ENCODE data around the gene LMNA. TPM values are rescaled to one million over a fixed set of nuclear protein-coding genes. Genes with fewer than 3 reads are reported as not detected.
A peak's percentile ranks its signal among the peaks of the same experiment; 100 is the strongest.

LMNA gene
- total and polyA plus RNA-seq, 8 donors: 53.1 to 630 (median 244) TPM

DNA sequence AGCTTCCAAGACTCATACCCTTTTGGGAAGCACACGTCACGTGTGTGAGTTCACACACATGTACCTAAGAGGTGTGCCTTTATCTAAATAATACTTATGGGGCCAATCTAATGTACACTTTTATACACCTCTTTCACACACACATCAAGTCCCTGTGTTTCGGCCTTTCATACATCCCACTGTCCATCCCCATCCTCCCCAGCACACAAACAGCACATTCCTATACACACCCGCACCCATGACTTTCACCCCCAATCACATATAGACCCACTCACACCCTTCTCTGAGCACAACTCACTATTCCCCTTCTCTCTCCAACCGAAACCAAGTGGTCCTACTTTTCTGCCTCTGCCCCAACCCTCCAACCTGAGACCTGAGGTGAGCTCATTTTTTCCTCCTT is 35.8 kb upstream of the LMNA start:
- Histone ChIP-seq H3K36me3 (peaks cover 0 to 2% (median 0%) of the 10 kb centered on the region in 4 donors), H3K9me3 (no peaks in the 10 kb centered on the region), H3K27me3 (peaks cover 0 to 21% (median 0%) of the 10 kb centered on the region in 3 donors), H3K27ac (no peak overlapping the region), H3K4me1 (peaks cover 18 to 54% (median 30%) of the 10 kb centered on the region in 4 donors), H3K4me3 (no peak overlapping the region)
- intact Hi-C loops (cut with DNase I; ENCODE audit: low total_unique reads): no loop called here
- WGBS, 5 donors: 61 to 77% (median 70%) methylated on average over 5 of the region's 5 CpGs
- DNase-seq: no peak
- TF ChIP-seq POLR2A (IDR thresholded peaks at IDR 0.05): no peak
- TF ChIP-seq EP300 (IDR thresholded peaks at IDR 0.05): no peak
- TF ChIP-seq, protein P1, sequence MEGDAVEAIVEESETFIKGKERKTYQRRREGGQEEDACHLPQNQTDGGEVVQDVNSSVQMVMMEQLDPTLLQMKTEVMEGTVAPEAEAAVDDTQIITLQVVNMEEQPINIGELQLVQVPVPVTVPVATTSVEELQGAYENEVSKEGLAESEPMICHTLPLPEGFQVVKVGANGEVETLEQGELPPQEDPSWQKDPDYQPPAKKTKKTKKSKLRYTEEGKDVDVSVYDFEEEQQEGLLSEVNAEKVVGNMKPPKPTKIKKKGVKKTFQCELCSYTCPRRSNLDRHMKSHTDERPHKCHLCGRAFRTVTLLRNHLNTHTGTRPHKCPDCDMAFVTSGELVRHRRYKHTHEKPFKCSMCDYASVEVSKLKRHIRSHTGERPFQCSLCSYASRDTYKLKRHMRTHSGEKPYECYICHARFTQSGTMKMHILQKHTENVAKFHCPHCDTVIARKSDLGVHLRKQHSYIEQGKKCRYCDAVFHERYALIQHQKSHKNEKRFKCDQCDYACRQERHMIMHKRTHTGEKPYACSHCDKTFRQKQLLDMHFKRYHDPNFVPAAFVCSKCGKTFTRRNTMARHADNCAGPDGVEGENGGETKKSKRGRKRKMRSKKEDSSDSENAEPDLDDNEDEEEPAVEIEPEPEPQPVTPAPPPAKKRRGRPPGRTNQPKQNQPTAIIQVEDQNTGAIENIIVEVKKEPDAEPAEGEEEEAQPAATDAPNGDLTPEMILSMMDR (IDR thresholded peaks at IDR 0.05): no peak
- TF ChIP-seq POLR2AphosphoS5 (IDR thresholded peaks at IDR 0.05): no peak

DNA sequence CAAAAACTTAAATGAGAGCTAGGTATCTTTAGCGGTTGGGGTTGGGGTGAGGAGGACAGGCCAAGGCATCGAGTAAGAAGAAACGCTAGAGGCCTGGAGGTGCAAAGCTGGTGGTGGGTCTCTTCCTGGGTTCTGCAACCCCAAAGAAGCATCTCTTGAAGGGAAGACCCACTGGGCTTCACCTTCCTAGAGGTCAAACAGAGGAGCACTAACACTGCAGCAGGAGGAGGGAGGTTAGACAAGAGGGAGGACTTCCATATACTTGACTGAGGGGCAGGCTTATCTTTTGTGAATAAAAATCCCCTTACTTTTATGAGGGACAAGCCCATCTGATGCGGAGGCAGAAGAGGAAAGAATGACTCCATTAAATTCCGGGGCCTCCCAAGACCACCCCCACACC is 34.7 kb upstream of the LMNA start:
- H3K4me3 ChIP-seq: no peak overlapping the region
- H3K36me3 ChIP-seq: no peaks in the 10 kb centered on the region
- no peak overlapping the region for H3K27ac ChIP-seq
- peaks cover 23 to 49% (median 32%) of the 10 kb centered on the region in 4 donors for H3K4me1 ChIP-seq
- H3K9me3 ChIP-seq: no peaks in the 10 kb centered on the region
- intact Hi-C loops (cut with DNase I; ENCODE audit: low total_unique reads): no loop called here
- WGBS, 5 donors: 89 to 93% (median 92%) methylated on average over 5 of the region's 5 CpGs
- TF ChIP-seq, protein P1 (IDR thresholded peaks at IDR 0.05): no peak
- no peak for DNase-seq
- peaks cover 0 to 21% (median 0%) of the 10 kb centered on the region in 3 donors for H3K27me3 ChIP-seq

DNA sequence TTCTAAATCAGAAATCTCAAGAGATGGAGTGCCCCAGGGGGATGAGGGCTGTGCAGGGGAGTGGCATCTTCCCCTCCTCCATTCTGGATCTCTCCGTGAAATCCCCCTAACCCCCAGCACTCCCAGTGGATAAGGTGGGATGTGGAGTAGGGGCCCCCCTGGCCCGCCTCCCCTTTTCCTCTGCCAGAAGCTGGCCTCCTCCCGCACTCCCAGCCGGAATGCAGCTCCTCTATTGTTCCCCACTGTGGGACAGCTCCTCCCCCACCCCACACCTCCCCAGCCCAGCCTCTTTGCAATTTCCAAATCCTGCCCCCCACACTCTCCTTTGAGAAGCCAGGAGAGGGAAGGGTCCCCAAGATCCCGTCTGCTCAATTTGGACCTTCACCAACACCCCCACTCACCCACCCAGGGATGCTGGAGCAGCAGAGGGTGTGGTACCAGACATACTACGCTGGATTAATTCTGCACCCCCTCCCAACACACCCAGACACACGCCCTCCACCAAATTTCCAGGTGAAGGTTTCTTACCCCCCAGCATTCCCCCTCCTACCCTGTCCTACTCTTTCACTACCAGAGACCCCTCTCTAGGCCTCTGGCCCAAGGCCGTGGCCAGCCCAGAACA is 34.2 kb upstream of the LMNA start:
- H3K9me3 ChIP-seq: no peaks in the 10 kb centered on the region
- H3K36me3 ChIP-seq: no peaks in the 10 kb centered on the region
- H3K27me3 ChIP-seq: peaks cover 0 to 21% (median 0%) of the 10 kb centered on the region in 3 donors
- intact Hi-C loops (cut with DNase I; ENCODE audit: low total_unique reads): no loop called here
- WGBS, 5 donors: 53 to 64% (median 59%) methylated on average over 8 of the region's 8 CpGs
- no peak for TF ChIP-seq POLR2A (IDR thresholded peaks at IDR 0.05)
- TF ChIP-seq POLR2AphosphoS5 (IDR thresholded peaks at IDR 0.05): no peak
- no peak for TF ChIP-seq EP300 (IDR thresholded peaks at IDR 0.05)
- TF ChIP-seq, protein P1 (IDR thresholded peaks at IDR 0.05): no peak
- H3K4me3 ChIP-seq: no peak overlapping the region
- DNase-seq: peak in 1 of 2 donors; percentile 59
- peaks cover 23 to 43% (median 32%) of the 10 kb centered on the region in 4 donors for H3K4me1 ChIP-seq
- no peak overlapping the region for H3K27ac ChIP-seq

DNA sequence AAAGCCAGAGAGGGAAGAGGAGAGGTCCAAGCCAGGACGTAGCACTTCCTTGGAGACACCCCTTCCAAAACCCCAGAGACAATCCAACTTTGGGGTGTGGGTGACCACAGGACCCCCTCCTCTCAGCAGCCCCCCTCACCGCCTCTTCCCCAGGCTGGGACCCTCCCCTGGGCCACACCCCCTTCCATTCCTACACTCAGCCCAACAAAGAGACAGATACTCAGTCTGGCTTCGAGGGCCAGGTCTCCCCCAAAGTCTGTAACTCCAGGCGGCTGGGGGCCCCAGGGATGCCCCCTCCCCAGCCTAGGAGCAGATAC is 33.7 kb upstream of the LMNA start:
- peaks cover 0 to 21% (median 0%) of the 10 kb centered on the region in 3 donors for H3K27me3 ChIP-seq
- H3K4me3 ChIP-seq: peak overlapping the region in 1 of 4 donors; percentile 97
- WGBS, 5 donors: 42 to 69% (median 50%) methylated on average over 4 of the region's 4 CpGs
- H3K4me1 ChIP-seq: peaks cover 22 to 38% (median 30%) of the 10 kb centered on the region in 4 donors
- intact Hi-C loops (cut with DNase I; ENCODE audit: low total_unique reads): no loop called here
- peak in 1 of 2 donors; percentile 60 for DNase-seq
- H3K9me3 ChIP-seq: no peaks in the 10 kb centered on the region
- H3K36me3 ChIP-seq: no peaks in the 10 kb centered on the region
- TF ChIP-seq POLR2AphosphoS5 (IDR thresholded peaks at IDR 0.05) (no peak), EP300 (IDR thresholded peaks at IDR 0.05) (no peak), POLR2A (IDR thresholded peaks at IDR 0.05) (no peak)
- TF ChIP-seq, protein P1 (IDR thresholded peaks at IDR 0.05): no peak
- no peak overlapping the region for H3K27ac ChIP-seq

Measured in stomach (tissue), 9 donors.